Activated naive CD4-positive, alpha-beta T cell treated with anti-CD3 and anti-CD28 coated beads for 36 hours (primary cell): ENCODE measurements around the gene HMX1. TPM values are rescaled to one million over a fixed set of nuclear protein-coding genes. Genes with fewer than 3 reads are reported as not detected.

Source experiments
- CTCF ChIA-PET: fragments of 350-600 bp; sonication (Branson Sonifier 250); formaldehyde crosslinking; loops from one replicate; lab custom pipeline; 2021; ENCODE audit warnings: antibody characterized with exemption; lab: Charles Lee
- DNase-seq: peaks from one replicate; pipeline ENCODE4 v3.0.0-alpha.2; 2020
- H3K27ac Mint-ChIP-seq: one replicate; pipeline ENCODE4 v1.8.0; 2021; ENCODE audit warnings: mild to moderate bottlenecking, mixed read lengths
- H3K27me3 Mint-ChIP-seq: one replicate; pipeline ENCODE4 v1.8.0; 2021; ENCODE audit warnings: low read depth, mixed read lengths
- H3K36me3 Mint-ChIP-seq: one replicate; pipeline ENCODE4 v1.8.0; 2021; ENCODE audit warnings: low read depth, mixed read lengths
- H3K4me1 Mint-ChIP-seq: one replicate; pipeline ENCODE4 v1.8.0; 2021; ENCODE audit warnings: low read depth, mixed read lengths
- H3K4me3 Mint-ChIP-seq: one replicate; pipeline ENCODE4 v1.8.0; 2021; ENCODE audit warnings: mild to moderate bottlenecking, moderate library complexity, mixed read lengths
- H3K9me3 Mint-ChIP-seq: one replicate; pipeline ENCODE4 v1.8.0; 2021; ENCODE audit warnings: mixed read lengths
- intact Hi-C: fragments of 100-400 bp; cut with micrococcal nuclease; formaldehyde crosslinking; loops from one replicate; pipeline ENCODE4 v1.15.1; 2023
- total RNA-seq, 2 experiments: library from RNA; stranded (reverse); gene quantifications; one replicate each; pipeline ENCODE4 v1.2.3, GENCODE V29; 2021

HMX1 gene
- total RNA-seq, 2 experiments from 2014 or later, result not detected

DNA sequence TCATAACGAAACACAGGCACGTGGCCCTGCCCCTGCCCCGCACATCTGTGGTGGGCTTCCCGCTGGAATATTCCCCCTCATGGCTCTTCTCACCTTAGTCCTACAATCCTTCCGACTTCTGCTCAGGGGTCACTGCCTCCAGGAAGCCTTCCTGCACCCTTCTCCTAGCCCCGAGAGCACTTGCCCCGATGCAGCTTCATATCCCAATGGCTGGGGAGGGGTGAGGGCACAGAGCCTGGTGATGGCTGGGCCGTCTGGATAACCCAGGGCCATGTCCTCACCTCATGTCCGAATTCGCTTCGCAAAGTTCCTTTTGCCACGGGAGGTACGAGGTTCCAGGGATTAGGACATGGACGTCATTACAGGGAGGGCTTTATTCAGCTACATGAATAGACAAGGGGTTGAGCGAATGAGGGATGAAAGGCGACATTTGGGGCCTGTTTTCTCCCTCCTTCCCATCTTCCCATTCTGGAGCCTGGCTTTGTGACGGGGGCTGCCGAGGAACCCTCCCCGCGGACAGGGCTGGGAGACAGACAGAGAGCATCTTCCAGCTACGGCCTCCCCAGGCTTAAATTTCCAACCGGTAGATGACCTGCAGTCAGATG, 35.5 kb upstream of the HMX1 start:
- intact Hi-C loops, result no loop called here
- Mint-ChIP-seq H3K27ac (no peak overlapping the region), H3K9me3 (peaks cover 2% of the 10 kb centered on the region), H3K36me3 (no peaks in the 10 kb centered on the region), H3K4me3 (no peak overlapping the region), H3K27me3 (no peaks in the 10 kb centered on the region), H3K4me1 (no peaks in the 10 kb centered on the region)
- no peak for DNase-seq
- CTCF ChIA-PET, result interaction anchor here (0.6 to 0.7 kb wide), 2 partner anchors 9 to 1326 kb away, joined by 3 to 4 read pairs; no protein-coding TSS in a partner anchor

DNA sequence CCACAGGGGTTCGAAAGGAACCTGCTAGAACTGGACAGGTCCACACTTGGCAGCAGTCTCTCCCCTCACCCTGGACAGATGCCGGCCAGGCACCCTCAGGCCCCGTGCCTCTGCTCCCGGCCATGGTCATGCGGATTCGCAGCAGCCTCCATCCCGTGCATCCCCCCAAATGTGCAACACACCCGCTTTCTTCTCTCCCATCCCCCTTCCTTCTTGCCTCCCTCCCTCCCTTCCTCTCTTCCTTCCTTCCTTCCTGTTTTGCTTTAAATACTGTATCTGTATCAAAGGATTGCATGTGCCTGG, 35.0 kb upstream of the HMX1 start:
- intact Hi-C loops, result no loop called here
- CTCF ChIA-PET, result no interaction called here

DNA sequence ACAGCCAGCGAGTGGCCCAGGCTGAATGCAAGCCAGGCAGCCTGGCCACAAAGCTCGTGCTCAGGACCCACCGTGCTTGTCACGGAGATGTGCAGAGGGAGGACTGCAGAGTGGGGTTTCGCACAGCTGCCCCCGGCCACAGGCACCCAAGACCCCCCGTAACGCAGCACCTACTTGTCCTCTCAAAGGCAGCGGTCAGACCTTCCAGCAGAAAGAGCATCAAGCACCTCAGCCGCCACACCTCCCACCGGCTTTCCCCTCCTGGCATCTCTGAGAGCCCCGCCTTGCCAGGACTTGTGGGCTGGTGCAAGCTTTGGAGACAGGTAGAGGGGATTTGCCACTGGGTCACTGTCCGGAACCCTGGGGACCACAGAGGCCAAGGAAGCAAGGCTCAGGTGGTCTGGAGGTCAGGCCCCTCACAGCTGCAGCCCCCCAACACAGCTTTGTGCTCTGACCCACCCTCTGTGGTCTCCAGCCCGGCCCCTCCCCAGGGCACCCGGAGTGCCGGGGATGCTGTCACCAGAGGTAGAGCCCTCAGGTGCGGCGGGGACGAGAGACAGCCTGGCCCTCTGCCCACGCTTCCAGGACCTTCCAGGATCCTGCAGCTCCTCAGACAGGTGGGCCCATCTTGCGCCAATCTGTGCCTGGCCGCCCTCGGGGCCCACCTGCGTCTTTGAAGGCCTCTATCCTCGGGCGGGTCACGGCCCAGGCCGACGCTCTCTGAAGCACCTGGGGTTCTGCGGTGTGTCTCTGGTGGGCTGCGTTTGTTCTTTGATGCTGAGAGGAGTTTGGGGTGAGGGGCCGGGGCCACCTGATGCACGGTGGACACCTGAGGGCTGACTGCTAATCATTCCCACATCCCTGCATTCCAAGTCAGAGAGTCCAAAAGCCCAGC, 34.4 kb upstream of the HMX1 start:
- intact Hi-C loops, result no loop called here
- CTCF ChIA-PET, result no interaction called here
- Mint-ChIP-seq H3K27ac (no peak overlapping the region), H3K27me3 (no peaks in the 10 kb centered on the region), H3K36me3 (peaks cover 1% of the 10 kb centered on the region), H3K9me3 (peaks cover 11% of the 10 kb centered on the region), H3K4me3 (no peak overlapping the region), H3K4me1 (no peaks in the 10 kb centered on the region)
- DNase-seq, result no peak

More for the DNA sequence above, 35.0 kb upstream of the HMX1 start:
- Mint-ChIP-seq H3K36me3 (no peaks in the 10 kb centered on the region), H3K9me3 (peaks cover 6% of the 10 kb centered on the region), H3K27me3 (no peaks in the 10 kb centered on the region), H3K4me3 (no peak overlapping the region), H3K27ac (no peak overlapping the region), H3K4me1 (no peaks in the 10 kb centered on the region)
- DNase-seq, result no peak

DNA sequence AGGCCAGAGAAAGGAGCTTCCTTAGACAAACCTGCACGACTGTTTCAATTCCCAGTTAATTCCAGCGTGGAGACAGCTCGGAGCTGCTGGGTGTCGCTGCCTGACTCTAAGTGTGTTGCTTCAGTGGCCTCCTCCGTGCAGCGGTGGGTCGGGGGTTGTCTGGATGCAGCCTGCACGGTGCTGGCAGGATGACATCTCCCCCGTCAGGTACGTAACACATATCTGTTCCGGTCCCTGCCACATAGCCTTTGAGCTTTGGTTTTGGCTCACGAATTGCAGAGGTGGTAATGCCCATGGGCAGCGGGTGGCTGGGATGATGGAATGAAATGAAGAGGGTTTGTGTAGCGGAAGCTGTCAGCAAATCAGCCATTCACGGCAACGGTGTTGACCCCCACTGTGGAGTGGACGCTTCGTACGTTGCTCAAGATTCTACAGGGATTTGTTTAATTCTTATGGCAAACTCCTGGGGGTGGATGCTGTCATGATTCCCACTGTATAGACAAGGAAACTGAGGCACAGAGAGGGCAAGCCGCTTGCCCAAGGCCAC, 33.7 kb upstream of the HMX1 start:
- peaks cover 1% of the 10 kb centered on the region for H3K36me3 Mint-ChIP-seq
- no peaks in the 10 kb centered on the region for H3K27me3 Mint-ChIP-seq
- H3K4me1 Mint-ChIP-seq, result no peaks in the 10 kb centered on the region
- no peak overlapping the region for H3K27ac Mint-ChIP-seq
- peaks cover 11% of the 10 kb centered on the region for H3K9me3 Mint-ChIP-seq
- no peak overlapping the region for H3K4me3 Mint-ChIP-seq
- no peak for DNase-seq
- intact Hi-C loops, result no loop called here
- CTCF ChIA-PET, result no interaction called here

DNA sequence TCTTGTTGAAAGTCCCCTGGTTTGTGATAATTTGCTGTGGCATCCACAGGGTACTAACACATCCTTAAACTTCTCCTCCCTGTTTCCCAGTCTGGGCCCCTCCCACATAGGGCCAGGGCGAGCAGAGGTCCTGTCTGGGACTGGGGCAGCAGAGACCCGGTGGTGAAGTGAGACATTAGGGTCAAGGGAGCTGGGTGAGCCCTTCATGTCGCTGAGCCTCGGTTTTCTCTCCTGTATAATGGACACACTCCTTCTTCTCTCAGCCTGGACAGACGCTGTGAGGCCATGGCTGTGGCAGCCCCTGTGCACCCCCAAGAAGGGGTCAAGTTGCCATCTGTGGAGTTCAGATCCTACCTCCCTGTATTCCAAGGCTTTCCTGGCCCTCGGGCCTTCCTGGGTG, 33.0 kb upstream of the HMX1 start:
- H3K4me3 Mint-ChIP-seq, result no peak overlapping the region
- H3K27ac Mint-ChIP-seq, result no peak overlapping the region
- H3K36me3 Mint-ChIP-seq, result peaks cover 1% of the 10 kb centered on the region
- DNase-seq, result no peak
- intact Hi-C loops, result no loop called here
- H3K4me1 Mint-ChIP-seq, result no peaks in the 10 kb centered on the region
- H3K9me3 Mint-ChIP-seq, result peaks cover 11% of the 10 kb centered on the region
- H3K27me3 Mint-ChIP-seq, result no peaks in the 10 kb centered on the region
- CTCF ChIA-PET, result no interaction called here

DNA sequence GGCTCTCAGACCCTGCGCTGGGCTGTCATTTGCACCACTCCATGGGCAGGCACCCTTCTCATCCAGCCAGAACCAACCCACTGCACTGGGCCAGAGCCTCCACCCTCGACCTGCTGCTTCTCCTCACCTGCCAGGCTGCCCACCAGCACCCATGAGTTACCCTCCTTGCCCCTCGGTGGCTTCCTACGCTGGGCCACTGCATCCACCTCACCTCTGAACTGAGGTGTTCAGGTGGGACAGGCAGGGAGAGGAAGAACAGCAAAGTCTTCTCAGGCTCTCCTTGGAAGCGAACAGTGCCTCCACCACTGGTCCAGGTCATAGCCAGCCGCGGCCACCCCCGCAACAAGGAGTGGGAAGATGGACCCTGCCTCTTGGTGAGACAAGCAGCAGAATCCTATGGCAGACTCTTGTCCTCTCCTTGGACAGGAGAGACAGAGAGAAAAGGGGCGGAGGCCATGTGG, 32.4 kb upstream of the HMX1 start:
- CTCF ChIA-PET, result no interaction called here
- intact Hi-C loops, result no loop called here
- Mint-ChIP-seq H3K36me3 (peaks cover 1% of the 10 kb centered on the region), H3K9me3 (peaks cover 11% of the 10 kb centered on the region), H3K4me1 (no peaks in the 10 kb centered on the region), H3K27ac (no peak overlapping the region), H3K4me3 (no peak overlapping the region), H3K27me3 (no peaks in the 10 kb centered on the region)
- no peak for DNase-seq

DNA sequence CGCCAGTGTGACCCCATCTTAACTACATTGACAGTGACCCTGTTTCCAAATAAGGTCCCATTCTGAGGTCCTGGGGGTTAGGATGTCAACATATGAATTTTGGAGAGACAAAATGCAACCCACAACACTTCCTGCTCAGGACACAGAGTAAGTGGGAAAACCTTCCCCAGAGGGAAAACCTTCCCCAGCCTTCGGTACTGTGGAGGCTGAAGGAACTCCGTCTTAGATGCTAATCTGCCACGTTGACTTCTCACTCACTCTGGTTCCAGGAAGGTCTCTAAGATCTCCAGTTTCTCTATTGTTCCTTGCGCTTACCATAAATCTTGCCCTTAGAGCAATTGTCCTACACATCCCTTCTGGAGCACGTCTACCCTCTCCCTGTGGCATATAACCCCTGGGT, 29.7 kb upstream of the HMX1 start:
- CTCF ChIA-PET, result no interaction called here
- no peak overlapping the region for H3K27ac Mint-ChIP-seq
- no peak overlapping the region for H3K4me3 Mint-ChIP-seq
- peaks cover 13% of the 10 kb centered on the region for H3K27me3 Mint-ChIP-seq
- no peaks in the 10 kb centered on the region for H3K4me1 Mint-ChIP-seq
- no peak for DNase-seq
- H3K36me3 Mint-ChIP-seq, result peaks cover 1% of the 10 kb centered on the region
- peaks cover 11% of the 10 kb centered on the region for H3K9me3 Mint-ChIP-seq
- intact Hi-C loops, result no loop called here

DNA sequence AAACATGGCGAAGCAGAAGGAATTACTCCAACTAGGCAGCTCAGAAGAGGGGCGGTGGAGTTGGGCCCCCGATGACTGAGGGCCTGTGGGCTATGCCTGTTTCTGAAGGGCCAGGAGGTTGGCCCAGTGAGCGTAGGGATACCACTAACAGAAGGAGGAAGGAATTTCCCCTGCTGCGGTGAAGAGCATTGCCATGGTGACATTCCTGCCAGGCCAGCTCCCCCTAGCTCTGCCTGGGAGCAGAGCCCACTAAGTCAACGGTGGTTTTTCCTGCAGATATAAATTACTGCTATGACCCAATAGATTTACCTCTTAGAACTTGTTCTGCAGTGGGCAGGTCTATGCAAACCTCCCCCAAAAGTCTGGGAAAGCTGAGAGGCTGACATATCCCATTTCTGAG, 28.9 kb upstream of the HMX1 start:
- no peaks in the 10 kb centered on the region for H3K4me1 Mint-ChIP-seq
- CTCF ChIA-PET, result no interaction called here
- intact Hi-C loops, result no loop called here
- DNase-seq, result no peak
- no peak overlapping the region for H3K27ac Mint-ChIP-seq
- peaks cover 11% of the 10 kb centered on the region for H3K9me3 Mint-ChIP-seq
- peaks cover 13% of the 10 kb centered on the region for H3K27me3 Mint-ChIP-seq
- H3K36me3 Mint-ChIP-seq, result peaks cover 1% of the 10 kb centered on the region
- no peak overlapping the region for H3K4me3 Mint-ChIP-seq

DNA sequence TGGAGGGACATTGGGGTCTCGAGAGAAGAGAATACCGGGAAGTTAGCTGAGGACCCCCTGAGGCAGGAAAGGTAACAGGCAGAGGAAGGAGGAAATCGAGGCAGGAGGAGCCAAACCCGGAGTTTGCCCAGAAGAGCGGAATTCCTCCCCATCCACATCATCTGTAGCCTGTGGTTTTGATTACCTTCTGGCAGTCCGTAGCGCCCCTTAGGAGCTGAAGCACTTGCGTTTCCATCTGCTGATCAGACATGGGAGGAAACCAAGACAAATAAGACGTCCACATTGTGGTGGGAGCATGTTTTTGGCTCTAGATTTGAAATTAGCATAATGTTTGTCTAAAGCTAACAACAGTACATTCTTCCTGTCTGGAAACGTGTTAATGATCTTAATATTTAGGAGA, 26.8 kb upstream of the HMX1 start:
- Mint-ChIP-seq H3K27ac (no peak overlapping the region), H3K27me3 (peaks cover 25% of the 10 kb centered on the region), H3K4me3 (no peak overlapping the region), H3K36me3 (peaks cover 1% of the 10 kb centered on the region), H3K4me1 (no peaks in the 10 kb centered on the region), H3K9me3 (peaks cover 11% of the 10 kb centered on the region)
- DNase-seq, result no peak
- CTCF ChIA-PET, result interaction anchor here (0.8 kb wide), 1 partner anchor 9 kb away, joined by 3 read pairs; no protein-coding TSS in a partner anchor
- intact Hi-C loops, result no loop called here

DNA sequence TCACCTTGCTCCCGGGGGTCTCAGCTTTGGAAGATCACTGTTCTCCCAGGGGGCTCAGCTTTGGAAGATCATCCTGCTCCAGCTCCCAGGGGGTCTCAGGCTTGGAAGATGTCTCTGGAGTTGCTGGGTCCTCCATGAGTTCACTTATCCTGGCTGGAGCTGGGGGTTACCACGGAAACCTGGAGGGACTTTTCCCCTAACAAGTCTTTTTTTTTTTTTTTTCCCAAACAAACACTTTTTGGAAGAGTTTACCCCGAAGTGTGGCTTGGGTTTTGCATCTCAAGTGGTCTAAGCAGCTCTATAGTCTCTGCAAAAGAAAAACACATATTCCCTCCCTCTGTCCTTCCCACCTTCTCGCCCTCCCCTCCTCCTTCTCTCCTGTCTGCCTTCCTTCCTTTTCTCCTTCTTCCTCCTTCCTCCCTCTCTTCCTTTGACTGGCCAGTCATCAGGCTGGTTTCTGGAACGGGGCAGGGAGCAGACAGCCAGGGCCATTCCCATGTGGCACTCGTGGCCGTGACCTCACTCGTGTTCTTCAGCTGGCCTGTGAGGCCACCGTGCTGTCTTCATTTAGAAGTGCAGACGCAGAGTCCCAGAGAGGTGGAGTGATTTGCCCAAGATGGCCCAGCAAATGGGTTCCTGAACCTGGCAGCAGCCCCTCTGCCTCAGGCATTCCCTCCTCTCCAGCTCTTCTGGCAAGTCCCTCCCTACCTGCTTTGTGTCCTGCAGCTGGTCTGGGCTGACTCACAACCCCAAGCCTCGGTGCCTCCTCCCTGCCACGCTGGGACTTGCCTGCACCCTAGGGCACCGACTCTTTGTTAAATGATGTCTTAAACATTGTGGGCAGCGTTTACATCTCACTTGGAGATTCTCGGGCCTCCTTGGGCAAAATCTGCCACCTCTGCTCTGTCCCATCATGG, 25.9 kb upstream of the HMX1 start:
- intact Hi-C loops, result no loop called here
- H3K27me3 Mint-ChIP-seq, result peaks cover 25% of the 10 kb centered on the region
- H3K4me3 Mint-ChIP-seq, result no peak overlapping the region
- H3K27ac Mint-ChIP-seq, result no peak overlapping the region
- no peaks in the 10 kb centered on the region for H3K4me1 Mint-ChIP-seq
- no peak for DNase-seq
- peaks cover 11% of the 10 kb centered on the region for H3K9me3 Mint-ChIP-seq
- peaks cover 1% of the 10 kb centered on the region for H3K36me3 Mint-ChIP-seq
- CTCF ChIA-PET, result interaction anchor here (0.6 kb wide), 1 partner anchor 10 kb away, joined by 3 read pairs; no protein-coding TSS in a partner anchor

DNA sequence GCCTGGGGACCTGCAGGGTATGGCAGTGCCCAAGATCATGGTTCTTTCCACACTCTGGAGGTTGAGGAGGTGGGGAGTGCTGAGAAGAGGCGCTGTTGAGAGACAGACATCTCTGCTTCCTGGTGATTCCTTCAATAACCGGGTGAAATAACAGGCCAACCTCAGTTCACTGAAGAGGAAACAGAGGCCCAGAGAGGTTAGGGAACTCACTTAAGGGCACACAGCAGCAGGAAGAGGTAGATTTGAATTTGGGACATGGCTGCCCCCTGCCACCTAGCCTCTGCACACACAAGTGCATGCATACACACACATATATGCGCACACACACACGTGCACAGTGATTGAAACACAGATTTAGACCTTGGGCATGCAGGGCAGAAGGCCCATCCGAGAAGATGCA, 24.9 kb upstream of the HMX1 start:
- Mint-ChIP-seq H3K4me1 (no peaks in the 10 kb centered on the region), H3K36me3 (peaks cover 1% of the 10 kb centered on the region), H3K27ac (no peak overlapping the region), H3K27me3 (peaks cover 28% of the 10 kb centered on the region), H3K9me3 (peaks cover 5% of the 10 kb centered on the region), H3K4me3 (no peak overlapping the region)
- CTCF ChIA-PET, result interaction anchor here (0.6 to 0.7 kb wide), 2 partner anchors 25 to 33 kb away, joined by 3 to 5 read pairs; no protein-coding TSS in a partner anchor
- no peak for DNase-seq
- intact Hi-C loops, result no loop called here

DNA sequence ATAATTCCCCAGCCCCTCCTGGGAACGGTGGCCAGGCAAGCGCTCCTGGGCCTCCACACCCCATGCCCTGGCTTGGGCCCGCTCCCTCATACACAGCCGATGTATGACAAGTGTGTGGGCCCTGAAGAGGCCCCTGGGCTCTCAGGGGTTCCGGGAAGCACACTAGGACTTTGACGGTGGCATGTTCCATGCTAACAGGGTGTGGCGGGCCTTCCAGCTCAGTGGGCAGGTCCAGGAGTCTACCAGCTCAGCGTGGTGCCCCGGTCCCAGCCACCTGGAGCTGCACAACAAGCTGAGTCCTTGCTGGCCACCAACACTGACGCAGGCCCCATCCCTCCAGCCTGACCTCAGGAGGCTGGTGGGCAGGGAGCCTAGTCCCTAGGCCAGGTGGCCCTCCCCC, 24.4 kb upstream of the HMX1 start:
- peaks cover 32% of the 10 kb centered on the region for H3K27me3 Mint-ChIP-seq

More for the DNA sequence above, 24.4 kb upstream of the HMX1 start:
- peaks cover under 1% of the 10 kb centered on the region for H3K36me3 Mint-ChIP-seq
- no peak overlapping the region for H3K4me3 Mint-ChIP-seq
- no peak for DNase-seq
- no peaks in the 10 kb centered on the region for H3K4me1 Mint-ChIP-seq
- CTCF ChIA-PET, result no interaction called here
- no peak overlapping the region for H3K27ac Mint-ChIP-seq
- H3K9me3 Mint-ChIP-seq, result peaks cover under 1% of the 10 kb centered on the region
- intact Hi-C loops, result no loop called here
